A549 (cell line): Measurements from ENCODE around the gene NCOA3. TPM values are rescaled to one million over a fixed set of nuclear protein-coding genes. Genes with fewer than 3 reads are reported as not detected.

Source experiments
- ATAC-seq, 2 experiments: fragments of 200-7000 bp in 1 of 2; fragments of >200 bp in 1 of 2; cut with Nextera tagmentation in 1 of 2; cut with Tn5 transposase in 1 of 2; 3 replicates each; pipeline versions ENCODE4 v1.8.0 to v1.9.1; 2018 to 2020; ENCODE audit warnings: mild to moderate bottlenecking in 1 of 2, moderate library complexity in 1 of 2
- CTCF ChIA-PET: fragments of 300-600 bp; sonication (Branson Sonifier 250); formaldehyde crosslinking; extraction: SDS; loops from one replicate; lab custom pipeline; 2021; ENCODE audit warnings: antibody characterized with exemption, inconsistent platforms; lab: Yijun Ruan, JAX
- POLR2A ChIA-PET: fragments of 350-600 bp; formaldehyde crosslinking; extraction: SDS; loops from one replicate; lab custom pipeline; 2021; ENCODE audit warnings: antibody characterized with exemption, inconsistent platforms; lab: Yijun Ruan, JAX
- DNase-seq, 2 experiments: peaks; one replicate each; pipeline versions ENCODE4 v3.0.0 to v3.0.0-alpha.2; 2011 to 2016; ENCODE audit warnings: low read depth in 1 of 2, low spot score in 1 of 2
- FAIRE-seq: peaks from 2 replicates; lab custom pipeline; 2011; peaks lifted over from hg19 to GRCh38; lab: Jason Lieb, UNC
- H3K27ac ChIP-seq, 2 experiments: fragments of >200 bp; sonication (Bioruptor Twin); formaldehyde crosslinking; 3 replicates each; pipeline ENCODE4 v1.5.1; 2016 to 2017
- H3K4me1 ChIP-seq: fragments of >200 bp; sonication (Bioruptor Twin); formaldehyde crosslinking; 3 replicates; pipeline ENCODE4 v1.6.1; 2016
- H3K4me2 ChIP-seq: fragments of >200 bp; sonication (Bioruptor Twin); formaldehyde crosslinking; 3 replicates; pipeline ENCODE4 v1.6.1; 2016
- H3K4me3 ChIP-seq: fragments of >200 bp; sonication (Bioruptor Twin); formaldehyde crosslinking; 3 replicates; pipeline ENCODE4 v1.5.1; 2016
- H3K9me3 ChIP-seq: fragments of >200 bp; sonication (Bioruptor Twin); formaldehyde crosslinking; 3 replicates; pipeline ENCODE4 v1.6.1; 2016
- BCL3 ChIP-seq: fragments of >200 bp; sonication (Bioruptor Twin); formaldehyde crosslinking; IDR thresholded peaks from 3 replicates; pipeline ENCODE4 v1.6.1; 2016
- BHLHE40 ChIP-seq: IDR thresholded peaks from 2 replicates; pipeline ENCODE4 v1.6.1; 2012; ENCODE audit warnings: low read depth, low read length, inconsistent platforms
- E2F6 ChIP-seq: IDR thresholded peaks from 2 replicates; pipeline ENCODE4 v1.6.1; 2012; ENCODE audit warnings: low read depth, borderline replicate concordance
- EHMT2 ChIP-seq: fragments of 200-600 bp; sonication (generic); IDR thresholded peaks from 2 replicates; pipeline ENCODE4 v1.6.1; 2016; ENCODE audit warnings: antibody characterized with exemption, low read depth, mild to moderate bottlenecking, moderate library complexity
- ESRRA ChIP-seq: fragments of 150-350 bp; IDR thresholded peaks from 2 replicates; pipeline ENCODE4 v1.6.1; 2014; ENCODE audit warnings: mild to moderate bottlenecking, low read length, borderline replicate concordance
- FOSB ChIP-seq: fragments of 250-450 bp; sonication (Bioruptor Pico); IDR thresholded peaks from 2 replicates; pipeline ENCODE4 v1.5.0; 2020; ENCODE audit warnings: mild to moderate bottlenecking, moderate library complexity
- GATA3 ChIP-seq: IDR thresholded peaks from 2 replicates; pipeline ENCODE4 v1.6.1; 2012; ENCODE audit warnings: borderline replicate concordance
- HDAC2 ChIP-seq: fragments of 200-600 bp; sonication (generic); IDR thresholded peaks from 2 replicates; pipeline ENCODE4 v1.6.1; 2016
- HOXB13 ChIP-seq: fragments of 250-450 bp; sonication (Bioruptor Pico); IDR thresholded peaks from 2 replicates; pipeline ENCODE4 v1.5.0; 2020; ENCODE audit warnings: low read depth, mild to moderate bottlenecking, moderate library complexity
- KDM5A ChIP-seq: fragments of 200-600 bp; sonication (generic); IDR thresholded peaks from 2 replicates; pipeline ENCODE4 v1.6.1; 2016; ENCODE audit warnings: antibody characterized with exemption, mild to moderate bottlenecking
- MYC ChIP-seq: IDR thresholded peaks from 2 replicates; pipeline ENCODE4 v1.6.1; 2012; ENCODE audit warnings: mild to moderate bottlenecking, inconsistent platforms, low read length, improper control_type of control experiment, borderline replicate concordance
- NR3C1 ChIP-seq: fragments of >200 bp; sonication (Bioruptor Twin); formaldehyde crosslinking; IDR thresholded peaks from 3 replicates; pipeline ENCODE4 v1.6.1; 2017
- PBX3 ChIP-seq: IDR thresholded peaks from 2 replicates; pipeline ENCODE4 v1.6.1; 2012
- PHF8 ChIP-seq: fragments of 200-600 bp; sonication (generic); IDR thresholded peaks from 2 replicates; pipeline ENCODE4 v1.6.1; 2016; ENCODE audit warnings: low read depth, mild to moderate bottlenecking, antibody characterized with exemption, moderate library complexity, borderline replicate concordance
- POLR2A ChIP-seq: IDR thresholded peaks from 2 replicates; pipeline ENCODE4 v1.6.1; 2012; ENCODE audit warnings: mild to moderate bottlenecking, low read length
- POLR2AphosphoS2 ChIP-seq: conservative IDR thresholded peaks from 2 replicates; pipeline ENCODE4 v1.6.1; 2012; ENCODE audit warnings: low read length, improper control_type of control experiment, inconsistent platforms
- RAD21 ChIP-seq, 2 experiments: fragments of >200 bp in 1 of 2; sonication (Bioruptor Twin) in 1 of 2; formaldehyde crosslinking in 1 of 2; IDR thresholded peaks in 1 of 2; conservative IDR thresholded peaks in 1 of 2; 2 replicates in 1 of 2; 3 replicates in 1 of 2; pipeline ENCODE4 v1.6.1; 2012 to 2018; ENCODE audit warnings: inconsistent platforms in 1 of 2
- RARB ChIP-seq: fragments of 250-450 bp; sonication (Bioruptor Pico); IDR thresholded peaks from 2 replicates; pipeline ENCODE4 v1.8.0; 2021; ENCODE audit warnings: mild to moderate bottlenecking, moderate library complexity
- ZC3H11A ChIP-seq: fragments of 450-650 bp; IDR thresholded peaks from 2 replicates; pipeline ENCODE4 v1.6.1; 2014; ENCODE audit warnings: antibody characterized with exemption, mild to moderate bottlenecking
- ZFP36 ChIP-seq: fragments of 450-650 bp; IDR thresholded peaks from 2 replicates; pipeline ENCODE4 v1.6.1; 2014; ENCODE audit warnings: borderline replicate concordance; ENCODE audit not compliant: partially characterized antibody
- ZNF302 ChIP-seq: fragments of 250-450 bp; sonication (Bioruptor Pico); IDR thresholded peaks from 2 replicates; pipeline ENCODE4 v1.9.0; 2021; ENCODE audit warnings: inconsistent platforms, mild to moderate bottlenecking, moderate library complexity
- ZSCAN20 ChIP-seq: fragments of 250-450 bp; sonication (Bioruptor Pico); IDR thresholded peaks from 2 replicates; pipeline ENCODE4 v1.8.0; 2022; ENCODE audit warnings: mild to moderate bottlenecking, moderate library complexity
- WGBS: methylation state at CpG from one replicate; pipeline ENCODE4 v1.1.6; 2017; ENCODE audit errors: missing lambda C conversion rate; 5-methylcytosine and 5-hydroxymethylcytosine counted together
- polyA plus RNA-seq, 4 experiments: library from polyadenylated mRNA; depleted of rRNA in 3 of 4; stranded (reverse); fragments of >200 nt; fragmentation: RNase III in 1 of 4; extraction: RNeasy Plus Mini Kit Qiagen cat#74134 plus additional on column Dnase treatment in 1 of 4; gene quantifications; 2 replicates in 3 of 4; 3 replicates in 1 of 4; pipeline ENCODE4 v1.2.3, GENCODE V29; 2011 to 2017
- TF ChIP-seq, protein P1 (sequence below): fragments of >200 bp; sonication (Bioruptor Twin); formaldehyde crosslinking; IDR thresholded peaks from 2 replicates; pipeline ENCODE4 v1.6.1; 2016
- TF ChIP-seq, protein P2 (sequence below): fragments of 450-650 bp; IDR thresholded peaks from 2 replicates; pipeline ENCODE4 v1.6.1; 2014; ENCODE audit warnings: antibody characterized with exemption

The NCOA3 gene
- polyA plus RNA-seq, 2 of the 4 experiments (the other 2 are of a cell fraction) = 42.9 to 136 TPM

DNA sequence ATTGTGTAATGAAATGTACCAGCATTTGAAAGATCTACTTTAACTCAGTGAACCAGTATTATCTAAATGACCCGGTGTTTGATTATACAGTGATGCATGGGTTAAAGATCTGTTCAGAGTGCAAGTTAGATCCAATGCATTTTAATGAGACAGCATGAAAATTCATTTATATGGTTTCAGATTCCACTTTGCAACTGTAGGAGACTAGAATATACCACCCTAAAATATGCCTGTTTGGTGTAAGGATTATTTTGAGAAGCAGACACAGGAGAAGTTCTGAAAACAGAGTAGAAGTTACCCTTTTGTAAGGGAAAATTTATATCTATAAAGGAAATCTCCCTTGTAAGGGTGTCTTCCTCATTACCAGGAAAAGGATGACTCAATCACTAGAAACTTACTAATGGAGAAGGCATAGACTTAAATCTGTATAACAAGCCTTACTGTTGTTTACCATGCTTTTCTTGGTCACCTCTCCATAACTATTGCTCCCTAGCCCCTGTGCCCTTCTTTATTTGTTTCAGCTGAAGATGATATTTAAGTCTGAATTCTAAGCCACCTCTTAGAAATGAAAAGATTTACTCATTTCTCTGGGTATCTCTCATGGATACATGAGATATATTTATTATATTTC lies 105.4 kb downstream of the NCOA3 start:
- Histone ChIP-seq H3K4me2 (peak overlapping the region; percentile 29; the same call in 2 of the 3 replicates), H3K27ac (peak overlapping the region; percentile 27 to 52; a peak in 5 of 6 replicates), H3K4me3 (no peak overlapping the region), H3K4me1 (peaks cover 64% of the 10 kb centered on the region), H3K9me3 (no peaks in the 10 kb centered on the region)
- 72% methylated on average over 1 of the region's 1 CpG for WGBS
- no peak for FAIRE-seq
- ChIA-PET POLR2A (no interaction called here), CTCF (interaction anchor here (0.6 to 4.9 kb wide), 2 partner anchors 14 to 315 kb away, joined by 3 to 24 read pairs; no protein-coding TSS in a partner anchor)
- no peak for DNase-seq
- no peak for ATAC-seq
- no peak for TF ChIP-seq ESRRA
- no peak for TF ChIP-seq FOSB (CRISPR knock-in tag)
- no peak for TF ChIP-seq RARB (CRISPR knock-in tag)

GRCh38 chr20:47609001-47609400 lies 107.3 kb downstream of the NCOA3 start:
- CTCF ChIA-PET = interaction anchor here (0.5 to 4.9 kb wide), 5 partner anchors 9 to 233 kb away, joined by 3 to 24 read pairs (median 4); no protein-coding TSS in a partner anchor
- no peak overlapping the region; a peak in 1 of 6 replicates for H3K27ac ChIP-seq

DNA sequence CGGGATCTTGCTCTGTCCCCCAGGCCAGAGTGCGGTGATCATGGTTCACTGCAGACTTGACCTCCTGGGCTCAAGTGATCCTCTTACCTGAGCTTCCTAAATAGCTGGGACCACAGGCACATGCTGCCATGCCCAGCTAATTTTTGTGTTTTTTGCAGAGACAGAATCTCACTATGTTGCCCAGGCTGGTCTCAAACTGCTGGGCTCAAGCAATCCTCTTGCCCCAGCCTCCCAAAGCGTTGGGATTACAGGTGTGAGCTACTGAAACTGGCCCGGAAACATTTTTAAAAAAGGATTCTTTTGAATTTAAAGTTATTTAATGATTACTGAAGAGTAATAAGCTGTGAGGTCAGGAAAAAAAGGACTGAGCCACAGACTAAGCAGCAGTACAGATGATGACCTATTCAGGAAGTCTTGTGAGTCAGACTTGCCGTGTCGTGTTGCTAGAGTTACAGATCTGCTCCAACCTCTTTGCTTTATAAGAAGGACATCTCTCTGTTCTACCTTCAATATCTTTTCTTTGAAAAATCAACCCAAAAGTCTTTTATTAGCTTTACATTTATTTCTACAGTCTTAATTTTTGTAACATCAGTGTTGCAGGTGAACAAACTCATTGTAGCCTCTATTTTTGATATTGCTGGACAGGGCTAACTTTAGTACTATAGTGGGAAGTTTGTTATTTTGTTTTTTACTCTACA lies 108.7 kb downstream of the NCOA3 start:
- Histone ChIP-seq H3K4me3 (no peak overlapping the region), H3K4me1 (peaks cover 71% of the 10 kb centered on the region)
- peak; percentile 67 to 71 for DNase-seq
- TF ChIP-seq RARB (CRISPR knock-in tag) (no peak), KDM5A (no peak), PHF8 (no peak), BCL3 (no peak), PBX3 (no peak), NR3C1 (no peak), EHMT2 (no peak), ZSCAN20 (no peak), ZNF302 (no peak), POLR2AphosphoS2 (no peak)
- TF ChIP-seq, protein P1, sequence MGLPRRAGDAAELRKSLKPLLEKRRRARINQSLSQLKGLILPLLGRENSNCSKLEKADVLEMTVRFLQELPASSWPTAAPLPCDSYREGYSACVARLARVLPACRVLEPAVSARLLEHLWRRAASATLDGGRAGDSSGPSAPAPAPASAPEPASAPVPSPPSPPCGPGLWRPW = no peak
- TF ChIP-seq, protein P2, sequence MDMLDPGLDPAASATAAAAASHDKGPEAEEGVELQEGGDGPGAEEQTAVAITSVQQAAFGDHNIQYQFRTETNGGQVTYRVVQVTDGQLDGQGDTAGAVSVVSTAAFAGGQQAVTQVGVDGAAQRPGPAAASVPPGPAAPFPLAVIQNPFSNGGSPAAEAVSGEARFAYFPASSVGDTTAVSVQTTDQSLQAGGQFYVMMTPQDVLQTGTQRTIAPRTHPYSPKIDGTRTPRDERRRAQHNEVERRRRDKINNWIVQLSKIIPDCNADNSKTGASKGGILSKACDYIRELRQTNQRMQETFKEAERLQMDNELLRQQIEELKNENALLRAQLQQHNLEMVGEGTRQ = no peak
- TF ChIP-seq, all 56 proteins: peak for 0
- Histone ChIP-seq H3K9me3 (no peaks in the 10 kb centered on the region), H3K4me2 (peak overlapping the region; percentile 59), H3K27ac (peak overlapping the region; percentile 42 to 83)
- peak; percentile 86 to 97 for ATAC-seq
- ChIA-PET POLR2A (interaction anchor here (0.8 kb wide), 1 partner anchor 108 kb away, joined by 3 read pairs; the partner anchor contains the start of gene NCOA3), CTCF (interaction anchor here (0.8 to 4.9 kb wide), 10 partner anchors 9 to 391 kb away, joined by 3 to 24 read pairs (median 5); no protein-coding TSS in a partner anchor)
- 33% methylated on average over 6 of the region's 6 CpGs for WGBS
- no peak for FAIRE-seq

More at GRCh38 chr20:47609001-47609400, 107.3 kb downstream of the NCOA3 start:
- no peak overlapping the region for H3K4me3 ChIP-seq
- H3K4me2 ChIP-seq = no peak overlapping the region
- DNase-seq = no peak
- 83% methylated on average over 5 of the region's 5 CpGs for WGBS
- no peak for FAIRE-seq
- H3K4me1 ChIP-seq = peaks cover 78% of the 10 kb centered on the region
- no peak for TF ChIP-seq MYC
- TF ChIP-seq ESRRA = no peak
- TF ChIP-seq RAD21 (conservative IDR thresholded peaks at IDR 0.05 in 1 of 2, IDR thresholded peaks at IDR 0.05 in 1 of 2) = no peak
- no peak for TF ChIP-seq ZFP36
- TF ChIP-seq GATA3 = no peak
- no peak for TF ChIP-seq BHLHE40
- no peak for TF ChIP-seq ZC3H11A
- TF ChIP-seq POLR2A = no peak
- no peak for TF ChIP-seq HDAC2
- no peak for TF ChIP-seq HOXB13
- TF ChIP-seq E2F6 = no peak
- ATAC-seq = no peak
- POLR2A ChIA-PET = interaction anchor here (1.0 kb wide), 1 partner anchor 32 kb away, joined by 3 read pairs; no protein-coding TSS in a partner anchor
- no peaks in the 10 kb centered on the region for H3K9me3 ChIP-seq
